Measurements from ENCODE around the gene IQGAP2.

IQGAP2 gene

GRCh38 chr5:76617229-76617628 lies 214.1 kb downstream of the IQGAP2 start:
- DNase-seq, result no peak

- DNase-seq, result no peak
Measured at GRCh38 chr5:76617675-76618074, 214.6 kb downstream of the IQGAP2 start.

- DNase-seq, result no peak
Measured at GRCh38 chr5:76620166-76620565, 217.1 kb downstream of the IQGAP2 start.

- no peak for DNase-seq
Measured at GRCh38 chr5:76622076-76622475, 219.0 kb downstream of the IQGAP2 start.

GRCh38 chr5:76622973-76623596 lies 220.0 kb downstream of the IQGAP2 start, which contains the start of gene F2RL2:
Gene F2RL2 (minus strand): TSS chr5:76623403. CDS start chr5:76623230, 173 bp downstream.
- no peak for DNase-seq

GRCh38 chr5:76625087-76625815 lies 222.2 kb downstream of the IQGAP2 start:
- no peak for DNase-seq

GRCh38 chr5:76626738-76627137 lies 223.7 kb downstream of the IQGAP2 start:
- DNase-seq, result no peak

GRCh38 chr5:76634661-76635060 lies 231.6 kb downstream of the IQGAP2 start:
- no peak for DNase-seq

- DNase-seq, result no peak
Measured at GRCh38 chr5:76637490-76637889, 234.4 kb downstream of the IQGAP2 start.

- DNase-seq, result no peak
Measured at GRCh38 chr5:76638479-76638878, 235.4 kb downstream of the IQGAP2 start.

- peak; percentile 55 for DNase-seq
Measured at GRCh38 chr5:76641514-76642120, 238.5 kb downstream of the IQGAP2 start.

- DNase-seq, result no peak
Measured at GRCh38 chr5:76642390-76643040, 239.4 kb downstream of the IQGAP2 start.

GRCh38 chr5:76643371-76643770 lies 240.3 kb downstream of the IQGAP2 start:
- no peak for DNase-seq

GRCh38 chr5:76649140-76649539 lies 246.1 kb downstream of the IQGAP2 start:
- no peak for DNase-seq

- DNase-seq, result no peak
Measured at GRCh38 chr5:76652809-76653414, 249.8 kb downstream of the IQGAP2 start.

GRCh38 chr5:76657091-76657490 lies 254.0 kb downstream of the IQGAP2 start:
- DNase-seq, result no peak

GRCh38 chr5:76657683-76658311 lies 254.7 kb downstream of the IQGAP2 start:
- DNase-seq, result no peak

- DNase-seq, result no peak
Measured at GRCh38 chr5:76660360-76660759, 257.3 kb downstream of the IQGAP2 start.

GRCh38 chr5:76662521-76662920 lies 259.4 kb downstream of the IQGAP2 start:
- no peak for DNase-seq

GRCh38 chr5:76663573-76663972 lies 260.5 kb downstream of the IQGAP2 start:
- no peak for DNase-seq

- no peak for DNase-seq
Measured at GRCh38 chr5:76664079-76664478, 261.0 kb downstream of the IQGAP2 start.

GRCh38 chr5:76667495-76667894 lies 264.4 kb downstream of the IQGAP2 start:
- no peak for DNase-seq

- DNase-seq, result no peak
Measured at GRCh38 chr5:76669245-76669644, 266.2 kb downstream of the IQGAP2 start.
